HG03025 (cell line): ENCODE results near the gene UNC93B1.

ENCODE experiments used
- ATAC-seq: cut with Tn5 transposase; IDR thresholded peaks from one replicate; pipeline ENCODE4 v1.9.1; 2021; ENCODE audit warnings: mild to moderate bottlenecking, moderate library complexity; ENCODE audit not compliant: unreplicated experiment, low FRiP score

Gene UNC93B1

GRCh38 chr11:68040957-68041591 lies 37.2 kb upstream of the UNC93B1 start:
- ATAC-seq = no peak

GRCh38 chr11:68040101-68040956 lies 36.4 kb upstream of the UNC93B1 start:
- no peak for ATAC-seq

GRCh38 chr11:68039526-68040086 lies 35.7 kb upstream of the UNC93B1 start:
- no peak for ATAC-seq

- no peak for ATAC-seq
These were observed 35.0 kb upstream of the UNC93B1 start, which contains the start of gene TCIRG1 for GRCh38 chr11:68038718-68039525. Gene TCIRG1, plus strand, starts transcription at chr11:68039025. Its CDS starts 2,247 bp downstream, at chr11:68041272.

- ATAC-seq = no peak
These were observed 34.4 kb upstream of the UNC93B1 start for GRCh38 chr11:68038226-68038717.

GRCh38 chr11:68037411-68038225 lies 33.7 kb upstream of the UNC93B1 start:
- ATAC-seq = no peak

- ATAC-seq = no peak
These were observed 32.9 kb upstream of the UNC93B1 start for GRCh38 chr11:68036717-68037239.

GRCh38 chr11:68036141-68036716 lies 32.3 kb upstream of the UNC93B1 start:
- no peak for ATAC-seq

- no peak for ATAC-seq
These were observed 31.5 kb upstream of the UNC93B1 start for GRCh38 chr11:68035266-68035876.

- no peak for ATAC-seq
These were observed 29.8 kb upstream of the UNC93B1 start for GRCh38 chr11:68033708-68034045.

- no peak for ATAC-seq
These were observed 29.3 kb upstream of the UNC93B1 start for GRCh38 chr11:68032997-68033707.

GRCh38 chr11:68032003-68032402 lies 28.1 kb upstream of the UNC93B1 start:
- ATAC-seq = no peak

- no peak for ATAC-seq
These were observed 27.2 kb upstream of the UNC93B1 start for GRCh38 chr11:68031144-68031464.

- ATAC-seq = peak; percentile 82
These were observed 26.6 kb upstream of the UNC93B1 start, which contains the start of gene NDUFS8 for GRCh38 chr11:68030318-68031143. Gene NDUFS8, plus strand, starts transcription at chr11:68030681. Its CDS starts 1,471 bp downstream, at chr11:68032152.

- ATAC-seq = no peak
These were observed 25.1 kb upstream of the UNC93B1 start for GRCh38 chr11:68028802-68029545.

GRCh38 chr11:68027667-68028066 lies 23.8 kb upstream of the UNC93B1 start:
- no peak for ATAC-seq
